ENCODE data around the gene INPP1. TPM values are rescaled to one million over a fixed set of nuclear protein-coding genes. Genes with fewer than 3 reads are reported as not detected.

INPP1 gene
- total RNA-seq, 2 donors from 2014 or later = 1.7 to 3.5 TPM

GRCh38 chr2:190361572-190361971 is 18.2 kb downstream of the INPP1 start:
- H3K36me3 Mint-ChIP-seq (ENCODE audit: low read depth) = no peaks in the 10 kb centered on the region
- Histone ChIP-seq H3K4me1 (ENCODE audit: control insufficient read depth, insufficient read depth, low read length) (no peaks in the 10 kb centered on the region), H3K27ac (ENCODE audit: low read depth, low read length) (no peak overlapping the region), H3K9me3 (ENCODE audit: control insufficient read depth, low read length) (no peaks in the 10 kb centered on the region), H3K4me3 (ENCODE audit: low read length) (no peak overlapping the region), H3K36me3 (ENCODE audit: control insufficient read depth, insufficient read depth, low read length) (no peaks in the 10 kb centered on the region), H3K9ac (ENCODE audit: extremely low read depth, low read length, poor library complexity, severe bottlenecking) (no peak overlapping the region), H3K27me3 (ENCODE audit: control insufficient read depth, insufficient read depth, low read length, poor library complexity, severe bottlenecking) (peaks cover 7% of the 10 kb centered on the region)
- no peaks in the 10 kb centered on the region for H3K27me3 Mint-ChIP-seq (ENCODE audit: insufficient read depth)
- no peak overlapping the region for H3K27ac Mint-ChIP-seq
- no peak for TF ChIP-seq CTCF (conservative IDR thresholded peaks at IDR 0.05)
- H3K4me1 Mint-ChIP-seq = no peaks in the 10 kb centered on the region
- no peaks in the 10 kb centered on the region for H3K9me3 Mint-ChIP-seq
- 67% methylated on average over 2 of the region's 2 CpGs; no CpG with 5 or more reads in 1 of the 2 experiments for WGBS, 2 experiments (ENCODE audit: insufficient coverage in 1 of 2, insufficient read length in 1 of 2)
- no peak overlapping the region for H3K4me3 Mint-ChIP-seq
- DNase-seq = no peak

- H3K4me1 Mint-ChIP-seq = no peaks in the 10 kb centered on the region
- Histone ChIP-seq H3K27me3 (ENCODE audit: control insufficient read depth, insufficient read depth, low read length, poor library complexity, severe bottlenecking) (peaks cover 7% of the 10 kb centered on the region), H3K9me3 (ENCODE audit: control insufficient read depth, low read length) (no peaks in the 10 kb centered on the region), H3K27ac (ENCODE audit: low read depth, low read length) (no peak overlapping the region), H3K9ac (ENCODE audit: extremely low read depth, low read length, poor library complexity, severe bottlenecking) (no peak overlapping the region), H3K4me1 (ENCODE audit: control insufficient read depth, insufficient read depth, low read length) (no peaks in the 10 kb centered on the region), H3K36me3 (ENCODE audit: control insufficient read depth, insufficient read depth, low read length) (no peaks in the 10 kb centered on the region), H3K4me3 (ENCODE audit: low read length) (no peak overlapping the region)
- H3K4me3 Mint-ChIP-seq = no peak overlapping the region
- H3K9me3 Mint-ChIP-seq = no peaks in the 10 kb centered on the region
- no peak overlapping the region for H3K27ac Mint-ChIP-seq
- 93 to 100% methylated on average over 1 of the region's 1 CpG for WGBS, 2 experiments (ENCODE audit: insufficient coverage in 1 of 2, insufficient read length in 1 of 2)
- no peaks in the 10 kb centered on the region for H3K27me3 Mint-ChIP-seq (ENCODE audit: insufficient read depth)
- TF ChIP-seq CTCF (conservative IDR thresholded peaks at IDR 0.05) = no peak
- DNase-seq = no peak
- H3K36me3 Mint-ChIP-seq (ENCODE audit: low read depth) = no peaks in the 10 kb centered on the region
Observed at GRCh38 chr2:190362894-190363293, 19.5 kb downstream of the INPP1 start.

DNA sequence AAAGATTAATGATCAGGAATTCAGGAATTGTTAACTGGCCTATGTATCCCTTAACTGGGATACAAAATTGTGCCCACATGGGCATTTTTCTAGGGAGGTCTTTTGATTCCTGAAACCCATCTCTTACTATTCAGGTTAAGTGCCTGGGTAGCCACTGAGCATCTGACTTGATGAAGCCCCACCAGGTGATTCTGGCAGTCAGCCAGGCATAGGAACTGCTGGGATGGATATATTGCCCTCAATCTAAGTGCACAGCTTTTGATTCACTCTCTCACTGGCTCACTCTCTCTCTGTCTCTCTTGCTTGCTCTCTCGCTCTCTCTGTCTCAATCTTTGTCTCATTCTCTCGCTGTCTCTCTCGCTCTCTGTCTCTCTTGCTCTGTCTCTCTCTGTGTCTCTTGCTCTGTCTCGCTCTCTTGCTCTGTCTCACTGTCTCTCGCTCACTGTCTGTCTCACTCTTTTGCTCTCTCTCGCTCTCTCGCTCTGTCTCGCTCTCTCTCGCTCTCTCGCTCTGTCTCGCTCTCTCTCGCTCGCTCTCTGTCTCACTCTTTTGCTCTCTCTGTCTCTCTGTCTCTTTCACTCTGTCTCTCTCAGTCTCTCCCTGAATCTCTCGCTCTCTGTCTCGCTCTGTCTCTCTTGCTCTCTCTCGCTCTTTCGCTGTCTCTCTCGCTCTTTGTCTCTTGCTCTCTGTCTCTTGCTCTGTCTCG is 22.3 kb downstream of the INPP1 start:
- Histone ChIP-seq H3K36me3 (ENCODE audit: control insufficient read depth, insufficient read depth, low read length) (no peaks in the 10 kb centered on the region), H3K27ac (ENCODE audit: low read depth, low read length) (no peak overlapping the region), H3K4me3 (ENCODE audit: low read length) (no peak overlapping the region), H3K9ac (ENCODE audit: extremely low read depth, low read length, poor library complexity, severe bottlenecking) (no peak overlapping the region), H3K27me3 (ENCODE audit: control insufficient read depth, insufficient read depth, low read length, poor library complexity, severe bottlenecking) (peaks cover 7% of the 10 kb centered on the region), H3K9me3 (ENCODE audit: control insufficient read depth, low read length) (no peaks in the 10 kb centered on the region), H3K4me1 (ENCODE audit: control insufficient read depth, insufficient read depth, low read length) (no peaks in the 10 kb centered on the region)
- TF ChIP-seq CTCF (conservative IDR thresholded peaks at IDR 0.05) = no peak
- H3K4me3 Mint-ChIP-seq = no peak overlapping the region
- H3K27me3 Mint-ChIP-seq (ENCODE audit: insufficient read depth) = no peaks in the 10 kb centered on the region
- no peaks in the 10 kb centered on the region for H3K9me3 Mint-ChIP-seq
- H3K36me3 Mint-ChIP-seq (ENCODE audit: low read depth) = no peaks in the 10 kb centered on the region
- no peak for DNase-seq
- no peak overlapping the region for H3K27ac Mint-ChIP-seq
- WGBS, 2 experiments (ENCODE audit: insufficient coverage in 1 of 2, insufficient read length in 1 of 2) = 90 to 94% methylated on average over 19 of the region's 19 CpGs
- no peaks in the 10 kb centered on the region for H3K4me1 Mint-ChIP-seq

All from endodermal cell (in vitro differentiated cells).